ENCODE results near the gene E2F1.
A peak's percentile ranks its signal among the peaks of the same experiment; 100 is the strongest.

Gene E2F1

DNA sequence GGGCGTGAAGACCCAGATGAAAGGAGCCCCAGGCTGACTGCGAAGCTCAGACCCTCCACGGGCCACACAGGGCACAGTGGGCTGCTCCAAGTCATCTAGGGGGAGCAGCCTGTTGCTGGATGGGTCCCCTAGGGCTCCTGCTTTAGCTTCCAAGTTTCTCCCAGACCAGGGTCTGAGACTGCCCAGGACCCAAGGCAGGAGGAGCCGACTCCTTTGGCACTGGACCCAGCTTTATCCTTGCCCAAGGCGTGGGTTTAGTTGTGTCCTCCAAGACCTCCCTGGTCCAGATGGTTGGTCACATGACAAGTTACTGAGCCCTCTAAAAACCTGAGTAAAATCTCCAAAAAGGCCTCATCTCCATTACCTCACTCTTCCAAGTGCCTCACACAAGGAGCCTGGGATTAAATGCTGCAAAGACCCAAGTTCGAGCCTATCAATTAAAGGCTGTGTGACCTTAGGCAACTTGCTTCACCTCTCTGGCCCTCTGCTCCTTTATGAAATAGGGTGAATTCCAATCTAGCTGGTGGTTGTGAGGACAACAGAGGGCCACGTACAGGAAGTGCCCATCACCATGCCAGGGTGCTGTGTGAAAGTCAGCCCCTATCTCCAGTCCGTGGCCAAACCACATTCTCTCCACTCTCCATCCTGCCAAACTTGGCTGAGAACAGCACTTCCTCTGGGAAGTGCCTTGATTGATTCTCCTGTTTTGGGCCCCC, 14.5 kb downstream of the E2F1 start:
- no peak for DNase-seq (ENCODE audit: low read depth)

- DNase-seq (ENCODE audit: low read depth), result no peak
Measured at GRCh38 chr20:33670715-33671499, 15.3 kb downstream of the E2F1 start.

DNA sequence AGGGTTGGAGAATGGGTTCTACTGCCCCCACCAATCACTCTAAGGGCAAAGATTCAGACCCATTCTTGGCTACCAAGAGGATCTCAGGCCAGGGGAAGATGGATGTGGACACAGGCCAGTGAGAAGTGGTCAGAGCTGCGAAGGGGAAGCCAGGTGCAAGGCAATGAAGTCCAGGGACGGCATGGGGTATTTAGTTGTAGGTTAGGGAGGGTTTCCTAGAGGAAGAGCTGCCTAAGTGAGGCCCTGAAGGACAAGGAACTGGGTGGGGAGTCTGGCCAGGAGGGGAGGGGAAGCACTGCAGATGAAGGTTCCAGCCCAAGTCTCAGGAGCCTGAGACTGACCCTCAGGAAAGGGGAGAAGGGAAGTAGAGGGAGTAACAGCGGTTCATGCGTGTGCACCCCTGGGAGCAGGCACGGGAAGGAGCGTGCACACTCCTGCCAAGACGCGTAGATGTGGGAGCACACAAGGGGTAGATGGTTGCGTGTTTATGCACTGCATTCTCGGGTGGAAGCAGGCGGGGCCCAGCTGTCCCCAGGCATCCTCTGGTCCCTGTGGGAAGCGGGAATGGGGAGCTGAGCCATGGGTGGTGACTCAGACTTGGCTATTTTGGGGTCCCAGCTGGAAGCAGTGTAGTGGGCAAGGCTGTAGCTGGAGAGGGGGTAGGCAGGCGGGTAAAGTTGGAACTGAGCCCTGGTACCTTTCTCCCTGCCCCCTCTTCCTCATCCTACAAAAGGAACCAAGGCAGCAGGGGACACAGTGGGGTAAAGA, 16.1 kb downstream of the E2F1 start:
- no peak for DNase-seq (ENCODE audit: low read depth)

- no peak for DNase-seq (ENCODE audit: low read depth)
Measured at GRCh38 chr20:33669224-33669623, 17.0 kb downstream of the E2F1 start.

DNA sequence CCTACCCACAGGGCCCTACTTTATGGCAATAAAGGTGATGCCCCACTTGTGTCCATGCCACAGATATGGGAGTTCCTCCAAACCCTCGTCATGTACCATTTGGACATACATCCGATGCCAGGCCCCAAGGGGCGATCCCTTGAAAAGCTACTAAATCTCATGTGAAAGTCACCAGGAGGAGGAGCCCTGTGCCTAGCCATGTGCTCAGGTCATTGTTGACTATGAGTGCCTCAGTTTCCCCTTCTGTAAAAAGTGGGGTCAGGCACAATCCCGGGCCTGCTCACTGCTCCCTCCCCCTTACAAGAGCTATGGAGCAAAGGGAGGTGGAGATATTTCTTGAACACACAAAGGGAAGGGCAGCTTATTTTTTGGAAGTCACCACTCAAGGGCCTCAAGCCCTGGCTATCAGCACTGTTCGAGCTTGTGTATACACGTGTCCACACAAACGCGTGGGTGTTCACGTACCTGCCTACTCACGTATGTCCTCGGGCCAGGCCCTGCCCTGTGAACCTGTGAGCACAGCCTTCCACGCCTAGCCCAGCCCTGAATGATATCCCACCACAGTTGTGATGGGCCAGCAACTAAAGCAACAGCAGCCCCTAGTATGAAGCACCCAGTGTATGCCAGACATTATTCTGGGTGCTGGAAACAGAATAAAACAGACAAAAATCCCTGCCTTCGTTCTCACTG, 17.6 kb downstream of the E2F1 start:
- DNase-seq (ENCODE audit: low read depth), result no peak

GRCh38 chr20:33667676-33668465, 18.3 kb downstream of the E2F1 start:
- DNase-seq (ENCODE audit: low read depth), result peak; percentile 45

DNA sequence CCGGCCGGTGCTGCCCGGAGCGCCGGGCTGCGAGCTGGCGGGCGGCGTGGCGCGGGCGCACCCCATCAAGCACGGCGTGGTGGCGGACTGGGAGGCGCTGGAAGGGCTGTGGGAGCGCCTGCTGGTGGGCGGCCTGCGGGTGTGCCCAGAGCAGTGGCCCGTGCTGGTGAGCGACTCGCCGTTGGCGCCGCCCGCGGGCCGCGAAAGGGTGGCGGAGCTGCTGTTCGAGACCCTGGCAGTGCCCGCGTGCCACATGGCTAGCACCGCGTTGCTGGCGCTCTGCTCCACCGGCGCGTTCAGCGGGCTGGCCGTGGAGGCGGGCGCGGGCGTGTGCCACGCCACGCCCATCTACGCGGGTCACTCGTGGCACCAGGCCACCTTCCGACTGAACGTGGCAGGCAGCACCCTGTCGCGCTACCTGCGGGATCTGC, 18.9 kb downstream of the E2F1 start:
- DNase-seq (ENCODE audit: low read depth), result no peak

- DNase-seq (ENCODE audit: low read depth), result peak; percentile 96
Measured at GRCh38 chr20:33666293-33667244, 19.6 kb downstream of the E2F1 start, which contains the start of gene ACTL10. ACTL10 (plus strand) TSS chr20:33666943; CDS start chr20:33667498, 555 bp downstream.

- DNase-seq (ENCODE audit: low read depth), result no peak
Measured at GRCh38 chr20:33664762-33665144, 21.4 kb downstream of the E2F1 start.

GRCh38 chr20:33664085-33664761, 22.0 kb downstream of the E2F1 start:
- DNase-seq (ENCODE audit: low read depth), result no peak

DNA sequence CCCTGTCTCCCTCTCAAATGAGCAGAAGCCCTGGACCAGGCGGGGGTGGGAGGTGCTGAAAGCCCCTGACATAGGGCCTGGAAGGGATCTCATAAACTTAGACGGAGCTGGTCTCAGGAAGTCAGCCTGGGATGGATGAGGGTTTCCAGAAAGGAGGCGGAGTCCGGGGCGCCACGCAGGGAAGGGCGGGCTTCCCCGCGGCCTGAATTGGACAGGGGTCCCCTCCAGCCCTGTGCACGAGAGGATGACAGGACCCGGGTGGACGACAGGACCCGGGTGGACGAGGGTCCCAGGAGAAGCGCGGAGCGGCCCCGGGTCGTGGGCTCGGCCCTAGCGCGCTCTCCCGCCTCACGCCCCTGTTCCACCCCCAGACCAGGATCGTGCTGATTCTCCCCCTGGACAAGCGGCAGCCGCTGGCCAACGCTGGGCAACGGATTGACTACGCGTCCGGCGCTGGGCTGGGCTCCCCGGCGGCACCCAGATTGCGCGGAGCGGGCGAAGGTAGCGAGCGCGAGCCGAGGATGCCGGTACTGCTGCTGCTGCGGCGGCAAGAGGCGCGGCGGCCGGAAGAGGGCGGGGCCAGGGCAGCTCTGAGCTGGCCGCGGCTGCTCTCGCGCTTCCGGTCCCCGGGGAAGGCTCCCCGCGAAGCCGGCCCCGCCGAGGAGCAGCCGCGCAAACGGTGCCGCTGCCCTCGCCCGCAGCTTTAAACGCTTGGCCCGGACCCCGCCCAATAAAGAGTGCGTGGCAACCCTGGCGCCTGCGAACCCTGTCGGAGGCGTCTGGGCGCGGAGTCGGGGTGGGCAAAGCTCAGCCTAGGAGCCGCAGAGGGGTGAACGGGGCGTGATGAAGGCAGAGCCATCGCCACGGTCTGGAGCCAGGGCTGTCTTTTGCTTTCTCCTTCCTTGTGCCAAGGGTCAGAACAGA, 22.8 kb downstream of the E2F1 start:
- no peak for DNase-seq (ENCODE audit: low read depth)

- DNase-seq (ENCODE audit: low read depth), result no peak
Measured at GRCh38 chr20:33662172-33662571, 24.0 kb downstream of the E2F1 start, which contains the start of gene C20orf144. C20orf144 (plus strand) TSS chr20:33662327; CDS start chr20:33662346, 19 bp downstream.

DNA sequence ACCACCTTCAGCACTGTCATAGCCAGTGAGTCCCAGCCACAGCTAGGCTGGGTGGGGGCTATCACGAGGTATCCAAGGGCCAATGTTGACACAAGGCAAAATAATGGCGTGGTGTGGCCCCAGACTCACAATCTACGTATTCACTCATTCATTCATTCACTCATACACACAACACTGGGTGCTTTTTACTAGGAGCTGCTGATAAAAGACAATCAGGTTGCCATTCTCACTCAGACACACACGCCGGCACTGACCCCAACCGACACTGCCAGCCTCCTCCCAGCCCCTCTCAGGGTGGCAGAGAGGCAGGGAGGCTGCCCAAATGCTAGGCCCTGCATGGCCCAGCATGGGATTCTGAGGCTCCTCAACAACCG, 25.5 kb downstream of the E2F1 start:
- no peak for DNase-seq (ENCODE audit: low read depth)

DNA sequence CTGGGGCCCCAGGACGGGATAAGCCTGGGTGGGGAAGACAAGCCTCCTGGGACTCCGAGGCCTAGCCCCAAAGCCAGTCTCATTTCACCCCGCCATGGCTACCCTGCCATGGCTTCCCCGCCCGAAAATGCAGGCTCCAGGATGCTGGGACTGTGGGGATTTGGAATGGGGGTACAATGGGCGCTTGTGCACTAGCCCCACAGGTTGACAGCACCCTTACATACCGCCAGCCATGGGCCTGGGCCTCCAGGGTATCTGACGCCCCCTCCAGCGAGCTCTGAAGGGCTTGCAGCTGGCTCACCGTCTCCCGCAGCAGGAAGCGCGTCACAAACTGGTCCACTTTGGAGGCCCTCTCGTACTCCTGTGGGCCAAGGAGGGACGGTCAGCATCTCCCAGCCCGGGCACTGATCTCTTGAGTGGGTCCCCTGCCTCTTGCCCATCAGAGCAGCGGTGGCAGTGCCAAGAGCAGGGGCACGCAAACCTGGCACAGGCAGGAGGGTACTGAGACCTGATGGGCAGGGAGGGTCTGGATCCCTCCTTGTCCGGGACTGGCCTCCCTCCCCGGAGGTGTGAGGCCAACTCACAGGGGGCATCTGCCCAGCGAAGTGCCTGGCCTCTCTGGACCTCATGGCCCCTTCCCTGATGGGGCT, 26.0 kb downstream of the E2F1 start:
- no peak for DNase-seq (ENCODE audit: low read depth)

- no peak for DNase-seq (ENCODE audit: low read depth)
Measured at GRCh38 chr20:33659341-33660034, 26.7 kb downstream of the E2F1 start.

DNA sequence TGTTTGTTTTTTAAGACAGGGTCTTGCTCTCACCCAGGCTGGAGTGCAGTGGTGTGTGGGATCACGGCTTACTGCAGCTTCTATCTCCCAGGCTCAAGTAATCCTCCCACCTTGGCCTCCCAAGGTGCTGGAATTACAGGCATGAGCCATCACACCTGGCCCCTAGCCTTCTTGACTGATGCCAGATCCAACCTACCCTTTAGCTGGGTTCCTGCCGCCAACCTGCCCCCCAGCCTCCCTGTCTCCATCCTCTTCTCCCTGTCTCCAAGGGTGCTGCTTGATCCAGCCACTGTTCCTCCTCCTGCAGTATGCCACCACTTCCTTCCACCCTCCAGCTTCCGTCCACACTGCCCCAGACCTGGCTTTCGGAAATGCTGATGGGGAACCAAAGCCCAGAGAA, 27.3 kb downstream of the E2F1 start:
- no peak for DNase-seq (ENCODE audit: low read depth)

GRCh38 chr20:33658510-33658909, 27.7 kb downstream of the E2F1 start:
- DNase-seq (ENCODE audit: low read depth), result no peak
